ENCODE measurements around the gene CTNNA2. TPM values are rescaled to one million over a fixed set of nuclear protein-coding genes. Genes with fewer than 3 reads are reported as not detected.

CTNNA2 gene
- total RNA-seq, 1 experiment from 2014 or later: 0.54 TPM

DNA sequence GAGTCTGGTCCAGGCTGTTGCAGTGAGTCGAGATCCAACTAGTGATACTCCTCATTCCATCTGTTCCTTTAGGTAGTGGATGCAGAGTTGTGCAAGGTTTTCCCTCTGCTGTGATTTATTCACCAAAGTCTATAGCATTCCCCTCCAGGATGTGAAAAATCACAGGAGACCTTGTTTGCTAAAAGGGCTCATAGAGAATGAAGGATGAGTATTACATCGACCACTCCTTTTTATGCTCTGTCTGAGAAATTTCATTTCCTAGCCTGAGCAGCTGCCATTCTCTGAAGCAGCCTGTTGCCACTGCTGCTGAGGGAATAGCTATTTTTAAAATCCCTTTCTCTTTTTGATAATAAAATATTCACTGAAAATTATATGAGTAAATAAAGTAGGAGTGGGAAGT lies 925.8 kb downstream of the CTNNA2 start:
- in situ Hi-C loops (cut with HindIII; ENCODE audit: low pct_unique_long_range_greater_than_20kb, low sequenced_read_pairs): no loop called here
- ChIA-PET POLR2A (no interaction called here), CTCF (no interaction called here)
- ATAC-seq: no peak
- no peaks in the 10 kb centered on the region for H3K9me3 ChIP-seq (ENCODE audit: control insufficient read depth, insufficient read depth, low read depth, low read length)
- intact Hi-C loops (cut with micrococcal nuclease; ENCODE audit: unreplicated experiment): no loop called here
- H3K4me3 ChIP-seq (ENCODE audit: low read depth in 2 of 2, low read length in 2 of 2): no peak overlapping the region
- no peaks in the 10 kb centered on the region for H3K36me3 ChIP-seq (ENCODE audit: control insufficient read depth, insufficient read depth, low read length)
- no peaks in the 10 kb centered on the region for H3K4me1 ChIP-seq (ENCODE audit: control insufficient read depth, insufficient read depth, low read length)
- no peaks in the 10 kb centered on the region for H3K27me3 ChIP-seq (ENCODE audit: control insufficient read depth, insufficient read depth, low read length)
- no TSS peak for BruUV-seq (replicated peaks)
- no peak overlapping the region for H3K27ac ChIP-seq (ENCODE audit: low read length)
- TF ChIP-seq POLR2AphosphoS5 (IDR thresholded peaks at IDR 0.05; ENCODE audit: low read depth, low read length) (no peak), TCF7L2 (IDR thresholded peaks at IDR 0.05; ENCODE audit: low read depth, low read length) (no peak), SIN3A (IDR thresholded peaks at IDR 0.05; ENCODE audit: borderline replicate concordance, insufficient read depth, low read depth, low read length) (no peak)
- TF ChIP-seq, protein P1, sequence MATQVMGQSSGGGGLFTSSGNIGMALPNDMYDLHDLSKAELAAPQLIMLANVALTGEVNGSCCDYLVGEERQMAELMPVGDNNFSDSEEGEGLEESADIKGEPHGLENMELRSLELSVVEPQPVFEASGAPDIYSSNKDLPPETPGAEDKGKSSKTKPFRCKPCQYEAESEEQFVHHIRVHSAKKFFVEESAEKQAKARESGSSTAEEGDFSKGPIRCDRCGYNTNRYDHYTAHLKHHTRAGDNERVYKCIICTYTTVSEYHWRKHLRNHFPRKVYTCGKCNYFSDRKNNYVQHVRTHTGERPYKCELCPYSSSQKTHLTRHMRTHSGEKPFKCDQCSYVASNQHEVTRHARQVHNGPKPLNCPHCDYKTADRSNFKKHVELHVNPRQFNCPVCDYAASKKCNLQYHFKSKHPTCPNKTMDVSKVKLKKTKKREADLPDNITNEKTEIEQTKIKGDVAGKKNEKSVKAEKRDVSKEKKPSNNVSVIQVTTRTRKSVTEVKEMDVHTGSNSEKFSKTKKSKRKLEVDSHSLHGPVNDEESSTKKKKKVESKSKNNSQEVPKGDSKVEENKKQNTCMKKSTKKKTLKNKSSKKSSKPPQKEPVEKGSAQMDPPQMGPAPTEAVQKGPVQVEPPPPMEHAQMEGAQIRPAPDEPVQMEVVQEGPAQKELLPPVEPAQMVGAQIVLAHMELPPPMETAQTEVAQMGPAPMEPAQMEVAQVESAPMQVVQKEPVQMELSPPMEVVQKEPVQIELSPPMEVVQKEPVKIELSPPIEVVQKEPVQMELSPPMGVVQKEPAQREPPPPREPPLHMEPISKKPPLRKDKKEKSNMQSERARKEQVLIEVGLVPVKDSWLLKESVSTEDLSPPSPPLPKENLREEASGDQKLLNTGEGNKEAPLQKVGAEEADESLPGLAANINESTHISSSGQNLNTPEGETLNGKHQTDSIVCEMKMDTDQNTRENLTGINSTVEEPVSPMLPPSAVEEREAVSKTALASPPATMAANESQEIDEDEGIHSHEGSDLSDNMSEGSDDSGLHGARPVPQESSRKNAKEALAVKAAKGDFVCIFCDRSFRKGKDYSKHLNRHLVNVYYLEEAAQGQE (IDR thresholded peaks at IDR 0.05; ENCODE audit: insufficient read depth in 1 of 2, low read depth in 2 of 2, low read length in 1 of 2): no peak
- TF ChIP-seq, protein P2, sequence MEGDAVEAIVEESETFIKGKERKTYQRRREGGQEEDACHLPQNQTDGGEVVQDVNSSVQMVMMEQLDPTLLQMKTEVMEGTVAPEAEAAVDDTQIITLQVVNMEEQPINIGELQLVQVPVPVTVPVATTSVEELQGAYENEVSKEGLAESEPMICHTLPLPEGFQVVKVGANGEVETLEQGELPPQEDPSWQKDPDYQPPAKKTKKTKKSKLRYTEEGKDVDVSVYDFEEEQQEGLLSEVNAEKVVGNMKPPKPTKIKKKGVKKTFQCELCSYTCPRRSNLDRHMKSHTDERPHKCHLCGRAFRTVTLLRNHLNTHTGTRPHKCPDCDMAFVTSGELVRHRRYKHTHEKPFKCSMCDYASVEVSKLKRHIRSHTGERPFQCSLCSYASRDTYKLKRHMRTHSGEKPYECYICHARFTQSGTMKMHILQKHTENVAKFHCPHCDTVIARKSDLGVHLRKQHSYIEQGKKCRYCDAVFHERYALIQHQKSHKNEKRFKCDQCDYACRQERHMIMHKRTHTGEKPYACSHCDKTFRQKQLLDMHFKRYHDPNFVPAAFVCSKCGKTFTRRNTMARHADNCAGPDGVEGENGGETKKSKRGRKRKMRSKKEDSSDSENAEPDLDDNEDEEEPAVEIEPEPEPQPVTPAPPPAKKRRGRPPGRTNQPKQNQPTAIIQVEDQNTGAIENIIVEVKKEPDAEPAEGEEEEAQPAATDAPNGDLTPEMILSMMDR (IDR thresholded peaks at IDR 0.05): no peak
- DNase-seq (ENCODE audit: low read depth, low spot score): no peak

DNA sequence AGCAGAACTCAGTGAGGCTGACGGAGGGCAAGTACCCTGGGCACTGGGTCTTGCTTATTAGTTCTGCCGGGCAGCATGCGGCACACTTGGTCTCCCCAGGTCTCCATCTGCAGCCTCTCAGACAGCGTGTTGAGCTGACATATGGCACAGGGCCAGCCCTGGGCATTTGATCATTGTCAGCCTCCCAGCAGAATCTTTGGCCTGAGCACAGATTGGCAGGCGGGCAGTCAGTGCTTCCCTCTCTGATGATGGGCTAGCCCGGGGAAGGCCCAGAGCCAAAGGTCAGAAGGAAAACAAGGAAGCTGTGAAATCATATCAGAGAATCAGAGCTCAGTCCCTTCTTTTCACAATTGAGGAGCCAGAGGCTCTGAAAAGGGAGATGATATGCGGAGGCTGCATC lies 941.8 kb downstream of the CTNNA2 start:
- in situ Hi-C loops (cut with HindIII; ENCODE audit: low pct_unique_long_range_greater_than_20kb, low sequenced_read_pairs): no loop called here

More for the DNA sequence above, 941.8 kb downstream of the CTNNA2 start:
- Histone ChIP-seq H3K9me3 (ENCODE audit: control insufficient read depth, insufficient read depth, low read depth, low read length) (no peaks in the 10 kb centered on the region), H3K4me1 (ENCODE audit: control insufficient read depth, insufficient read depth, low read length) (no peaks in the 10 kb centered on the region), H3K27ac (ENCODE audit: low read length) (no peak overlapping the region), H3K36me3 (ENCODE audit: control insufficient read depth, insufficient read depth, low read length) (no peaks in the 10 kb centered on the region), H3K27me3 (ENCODE audit: control insufficient read depth, insufficient read depth, low read length) (no peaks in the 10 kb centered on the region), H3K4me3 (ENCODE audit: low read depth in 2 of 2, low read length in 2 of 2) (no peak overlapping the region)
- BruUV-seq (replicated peaks): no TSS peak
- ATAC-seq: no peak
- intact Hi-C loops (cut with micrococcal nuclease; ENCODE audit: unreplicated experiment): no loop called here
- CTCF ChIA-PET: no interaction called here
- TF ChIP-seq SIN3A (IDR thresholded peaks at IDR 0.05; ENCODE audit: borderline replicate concordance, insufficient read depth, low read depth, low read length): no peak
- no peak for TF ChIP-seq POLR2AphosphoS5 (IDR thresholded peaks at IDR 0.05; ENCODE audit: low read depth, low read length)
- TF ChIP-seq, protein P2 (IDR thresholded peaks at IDR 0.05): no peak
- TF ChIP-seq, protein P1 (IDR thresholded peaks at IDR 0.05; ENCODE audit: insufficient read depth in 1 of 2, low read depth in 2 of 2, low read length in 1 of 2): no peak
- no peak for TF ChIP-seq TCF7L2 (IDR thresholded peaks at IDR 0.05; ENCODE audit: low read depth, low read length)
- POLR2A ChIA-PET: no interaction called here
- DNase-seq (ENCODE audit: low read depth, low spot score): no peak

Data from Panc1 (cell line).